Smooth muscle cell (in vitro differentiated cells): ENCODE measurements around the gene CHST8. TPM values are rescaled to one million over a fixed set of nuclear protein-coding genes. Genes with fewer than 3 reads are reported as not detected.

Source experiments
- DNase-seq: peaks from one replicate; lab custom pipeline; 2025; ENCODE audit not compliant: unreplicated experiment; lab: John Stamatoyannopoulos, UW
- H2AFZ ChIP-seq: fragments of 200-600 bp; sonication (generic); 2 replicates; pipeline ENCODE4 v1.6.0; 2016; ENCODE audit warnings: antibody characterized with exemption, low read depth, mild to moderate bottlenecking
- H3F3A ChIP-seq: fragments of 200-600 bp; sonication (generic); 2 replicates; pipeline ENCODE4 v1.6.0; 2017; ENCODE audit warnings: antibody characterized with exemption, low read depth
- H3K27ac ChIP-seq: fragments of 200-600 bp; sonication (generic); 2 replicates; pipeline ENCODE4 v1.5.1; 2016; ENCODE audit warnings: low read depth, mild to moderate bottlenecking
- H3K27me3 ChIP-seq: fragments of 200-600 bp; sonication (generic); 2 replicates; pipeline ENCODE4 v1.6.1; 2016; ENCODE audit warnings: low read depth, mild to moderate bottlenecking
- H3K36me3 ChIP-seq: fragments of 200-600 bp; sonication (generic); 2 replicates; pipeline ENCODE4 v1.5.1; 2016; ENCODE audit warnings: low read depth
- H3K4me1 ChIP-seq: fragments of 200-600 bp; sonication (generic); 2 replicates; pipeline ENCODE4 v1.5.1; 2016; ENCODE audit warnings: low read depth
- H3K4me2 ChIP-seq: fragments of 200-600 bp; sonication (generic); 2 replicates; pipeline ENCODE4 v1.6.0; 2016; ENCODE audit warnings: mild to moderate bottlenecking
- H3K4me3 ChIP-seq: fragments of 200-600 bp; sonication (generic); 2 replicates; pipeline ENCODE4 v1.5.1; 2016; ENCODE audit warnings: mild to moderate bottlenecking
- H3K79me2 ChIP-seq: fragments of 200-600 bp; sonication (generic); 2 replicates; pipeline ENCODE4 v1.6.0; 2016; ENCODE audit warnings: low read depth, mild to moderate bottlenecking
- H3K9ac ChIP-seq: fragments of 200-600 bp; sonication (generic); 2 replicates; pipeline ENCODE4 v1.6.0; 2016; ENCODE audit warnings: low read depth
- H3K9me3 ChIP-seq: fragments of 200-600 bp; sonication (generic); replicated peaks from 2 replicates; pipeline ENCODE4 v1.5.1; 2016; ENCODE audit warnings: low read depth
- H4K20me1 ChIP-seq: fragments of 200-600 bp; sonication (generic); 2 replicates; pipeline ENCODE4 v1.6.0; 2016; ENCODE audit warnings: low read depth
- CTCF ChIP-seq: fragments of 200-600 bp; sonication (generic); IDR thresholded peaks from 2 replicates; pipeline ENCODE4 v1.5.1; 2017; ENCODE audit warnings: borderline replicate concordance, mild to moderate bottlenecking, antibody characterized with exemption; ENCODE audit not compliant: insufficient read depth, poor library complexity, severe bottlenecking
- WGBS: methylation state at CpG from one replicate; pipeline ENCODE4 v1.1.7; 2016; ENCODE audit warnings: low lambda C conversion rate; 5-methylcytosine and 5-hydroxymethylcytosine counted together
- polyA plus RNA-seq: library from polyadenylated mRNA; unstranded; fragments of >200 nt; fragmentation: Nextera tagmentation; extraction: Ambion mirVana; gene quantifications from 2 replicates; pipeline ENCODE4 v1.2.1, GENCODE V29; 2016
- total RNA-seq: library from RNA; depleted of rRNA; stranded (reverse); fragments of >200 nt; gene quantifications from 2 replicates; pipeline ENCODE4 v1.2.3, GENCODE V29; 2014

Gene CHST8
- total and polyA plus RNA-seq, 2 experiments from 2014 or later: not detected

GRCh38 chr19:33674626-33675367 lies 53.0 kb downstream of the CHST8 start:
- Histone ChIP-seq H3K4me3 (no peak overlapping the region), H3F3A (no peaks in the 10 kb centered on the region), H3K79me2 (no peaks in the 10 kb centered on the region), H4K20me1 (no peaks in the 10 kb centered on the region), H2AFZ (no peak overlapping the region), H3K27ac (no peak overlapping the region), H3K27me3 (no peaks in the 10 kb centered on the region), H3K4me2 (no peak overlapping the region), H3K4me1 (no peaks in the 10 kb centered on the region), H3K36me3 (no peaks in the 10 kb centered on the region), H3K9ac (no peak overlapping the region), H3K9me3 (no peaks in the 10 kb centered on the region)
- DNase-seq: no peak
- TF ChIP-seq CTCF: no peak
- WGBS: 85% methylated on average over 10 of the region's 10 CpGs

DNA sequence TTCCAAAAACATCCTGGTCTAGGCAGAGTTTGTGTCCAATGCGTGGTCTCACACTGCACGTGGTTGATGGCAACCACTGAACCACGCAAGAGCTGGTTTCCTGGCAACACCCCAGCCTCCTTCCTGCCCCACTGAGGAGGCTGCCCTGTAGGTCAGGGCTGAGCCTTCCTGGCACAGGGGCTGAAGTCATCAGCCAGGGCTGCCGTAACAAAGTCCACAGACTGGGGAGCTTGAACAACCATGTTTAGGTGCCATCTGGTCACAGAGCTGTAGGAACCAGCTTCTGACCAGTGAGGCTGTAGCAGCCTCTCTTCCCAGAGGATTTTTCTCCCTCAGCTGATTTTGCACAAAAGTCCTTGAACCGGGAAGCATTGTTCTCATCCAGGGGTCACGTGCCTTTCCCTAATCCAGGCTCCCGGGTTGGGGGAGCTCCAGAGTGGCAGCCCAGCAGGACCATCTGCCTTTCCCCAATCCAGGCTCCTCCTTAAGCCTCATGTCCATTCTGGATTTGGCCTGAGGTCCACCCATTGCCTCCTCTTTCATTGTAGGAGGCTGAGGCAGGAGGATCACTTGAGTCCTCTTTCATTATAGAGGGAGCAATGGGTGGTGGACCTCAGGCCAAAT lies 53.9 kb downstream of the CHST8 start:
- Histone ChIP-seq H3K27me3 (no peaks in the 10 kb centered on the region), H3K4me2 (no peak overlapping the region), H3K4me1 (no peaks in the 10 kb centered on the region), H3K9ac (no peak overlapping the region), H3K9me3 (no peaks in the 10 kb centered on the region), H3K4me3 (no peak overlapping the region), H3K36me3 (no peaks in the 10 kb centered on the region), H4K20me1 (no peaks in the 10 kb centered on the region), H3K79me2 (no peaks in the 10 kb centered on the region), H3F3A (no peaks in the 10 kb centered on the region), H3K27ac (no peak overlapping the region), H2AFZ (no peak overlapping the region)
- DNase-seq: no peak
- 82% methylated on average over 7 of the region's 7 CpGs for WGBS
- no peak for TF ChIP-seq CTCF

DNA sequence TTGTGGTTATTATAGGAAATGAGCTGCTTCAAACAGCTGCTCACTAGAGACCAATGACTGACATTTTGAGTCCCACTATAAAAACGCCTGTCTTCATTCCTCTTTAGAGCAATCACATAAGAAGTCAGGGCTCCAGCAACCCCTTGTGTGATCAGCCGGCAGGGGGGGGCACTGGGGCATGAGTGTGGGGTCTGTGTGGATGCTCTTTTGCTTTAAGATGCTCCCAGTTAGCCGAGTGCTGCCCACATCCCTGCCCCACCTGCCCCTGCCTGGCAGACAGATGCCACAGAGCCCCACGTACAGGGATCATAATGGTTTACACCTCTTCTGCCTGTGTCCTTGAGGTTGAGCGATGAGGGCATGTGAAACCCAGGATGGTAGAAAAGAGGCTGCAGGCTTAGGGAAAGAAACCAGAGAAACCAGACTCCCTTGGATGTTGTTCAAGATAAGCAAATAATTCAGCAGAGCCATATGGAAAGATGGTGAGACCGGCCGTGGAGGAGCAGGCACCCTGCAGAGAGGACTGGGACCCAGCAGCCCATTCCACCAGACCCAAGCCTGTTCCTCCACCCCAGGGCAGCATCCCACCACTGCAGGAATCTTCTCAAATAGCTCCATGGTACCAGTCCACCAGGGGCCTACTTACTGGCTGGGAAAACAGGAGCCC lies 55.4 kb downstream of the CHST8 start:
- 70% methylated on average over 7 of the region's 7 CpGs for WGBS
- no peak for TF ChIP-seq CTCF
- no peak for DNase-seq
- no peak overlapping the region for H3K4me2 ChIP-seq
- no peaks in the 10 kb centered on the region for H3K9me3 ChIP-seq
- no peaks in the 10 kb centered on the region for H4K20me1 ChIP-seq
- no peaks in the 10 kb centered on the region for H3K36me3 ChIP-seq
- H3K27ac ChIP-seq: no peak overlapping the region
- no peak overlapping the region for H2AFZ ChIP-seq
- H3K79me2 ChIP-seq: no peaks in the 10 kb centered on the region
- H3K27me3 ChIP-seq: no peaks in the 10 kb centered on the region
- H3K4me1 ChIP-seq: no peaks in the 10 kb centered on the region
- H3K9ac ChIP-seq: no peak overlapping the region
- no peak overlapping the region for H3K4me3 ChIP-seq
- H3F3A ChIP-seq: no peaks in the 10 kb centered on the region
